HG03064 (cell line): ENCODE results near the gene CYTIP.

Source experiments
- ATAC-seq: cut with Tn5 transposase; IDR thresholded peaks from one replicate; pipeline ENCODE4 v1.9.1; 2021; ENCODE audit warnings: low read depth; ENCODE audit not compliant: unreplicated experiment

The CYTIP gene

DNA sequence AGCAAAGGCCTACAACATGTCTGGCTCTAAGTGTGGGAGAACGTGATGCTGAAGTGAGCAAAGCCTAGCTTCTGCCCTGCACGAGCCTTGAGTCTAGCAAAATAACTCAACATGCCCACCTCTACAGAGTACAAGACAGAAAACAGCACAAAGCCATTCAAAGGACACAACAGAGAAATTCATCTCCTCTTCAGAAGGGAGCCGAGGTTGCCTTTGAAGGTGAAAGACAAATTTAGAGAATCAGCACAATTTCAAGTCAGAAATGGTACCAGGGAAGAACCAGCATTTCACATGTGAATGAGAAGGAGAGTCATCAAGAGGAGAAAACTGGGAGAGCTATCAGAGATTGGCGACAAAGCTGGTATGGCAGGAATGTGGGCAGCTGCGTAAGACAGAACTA is 21.7 kb upstream of the CYTIP start:
- ATAC-seq, result no peak

DNA sequence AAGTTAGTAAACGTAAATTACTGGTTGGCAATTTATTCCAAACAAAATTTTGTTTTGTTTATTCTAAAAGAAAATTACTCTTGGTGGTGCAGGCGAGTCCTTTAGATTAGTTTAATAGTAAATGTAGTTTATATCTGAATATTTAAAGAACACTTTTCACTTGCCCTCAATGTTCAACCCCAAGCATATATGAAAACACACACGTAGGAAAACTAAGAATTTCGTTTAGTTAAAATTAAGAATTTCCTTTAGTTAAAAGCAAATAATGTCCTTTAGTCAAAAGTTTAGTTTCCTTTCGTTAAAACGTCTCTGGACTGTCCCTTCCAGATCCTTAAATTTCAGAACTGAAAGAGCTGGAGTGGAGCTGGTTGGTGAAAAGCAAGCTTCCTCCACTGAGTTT is 19.1 kb upstream of the CYTIP start:
- ATAC-seq, result no peak

- no peak for ATAC-seq
Observed at GRCh38 chr2:157460897-157461296, 17.0 kb upstream of the CYTIP start.

- no peak for ATAC-seq
Observed at GRCh38 chr2:157460384-157460837, 16.5 kb upstream of the CYTIP start.

- no peak for ATAC-seq
Observed at GRCh38 chr2:157459486-157459885, 15.6 kb upstream of the CYTIP start.

DNA sequence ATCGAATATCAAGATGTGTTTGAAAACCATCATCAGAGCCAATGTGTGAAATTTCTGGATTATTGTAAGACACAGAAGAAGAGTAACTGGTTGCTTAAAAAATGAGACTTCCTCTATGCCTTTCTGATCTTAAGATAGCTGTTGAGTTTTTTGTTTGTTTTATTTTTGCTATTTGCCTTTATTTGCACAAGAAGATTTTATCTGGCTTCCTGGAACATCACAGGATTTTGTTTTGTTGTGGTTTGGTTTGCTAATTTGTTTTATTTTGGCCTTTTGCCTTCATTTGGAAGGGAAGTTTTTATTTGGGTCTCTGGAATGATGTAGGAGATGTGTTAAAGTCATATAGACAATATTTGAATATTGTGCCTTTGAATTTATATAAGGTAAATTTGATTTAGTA is 3.9 kb upstream of the CYTIP start:
- no peak for ATAC-seq

- ATAC-seq, result no peak
Observed at GRCh38 chr2:157447031-157447430, 3.1 kb upstream of the CYTIP start.

DNA sequence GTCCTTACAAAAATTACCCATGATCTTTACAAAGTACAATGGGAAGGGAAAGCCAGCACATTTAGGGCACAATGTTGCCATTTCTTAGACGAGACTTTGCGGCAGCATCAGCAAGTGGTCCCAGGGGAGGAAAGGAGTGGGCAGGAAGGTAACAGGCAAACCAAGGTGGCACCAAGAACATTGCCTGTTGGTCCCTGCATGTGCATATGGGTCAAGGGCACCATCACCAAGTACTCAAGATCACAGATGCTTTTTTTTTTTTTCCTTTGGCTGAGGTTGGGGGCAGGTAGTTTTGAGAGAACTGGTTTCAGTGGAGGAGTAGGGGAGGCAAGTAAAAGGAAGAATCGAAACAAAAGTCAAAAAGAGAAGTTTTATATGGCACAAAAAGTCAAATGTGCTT is 752 bp upstream of the CYTIP start:
- ATAC-seq, result peak; percentile 28

- no peak for ATAC-seq
Observed at GRCh38 chr2:157443090-157443489, 799 bp downstream of the CYTIP start.

DNA sequence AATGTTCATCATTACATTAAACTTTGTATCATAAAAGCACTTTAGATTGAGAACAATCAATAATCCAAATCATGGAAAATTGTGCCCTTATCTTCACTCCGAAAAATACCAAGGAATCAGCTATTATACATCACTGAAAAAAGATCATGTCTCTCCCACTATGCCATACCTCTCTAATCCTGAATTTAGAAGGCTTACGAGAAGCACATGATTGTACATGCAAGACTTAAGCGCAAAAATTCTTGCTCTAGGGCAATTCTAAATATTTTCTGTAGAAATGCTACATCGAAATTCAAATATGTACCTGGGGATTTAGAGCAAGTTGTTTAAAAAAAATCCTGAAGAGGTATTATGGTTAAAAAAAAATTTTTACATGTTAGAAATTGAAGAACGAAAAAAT is 1.3 kb downstream of the CYTIP start:
- no peak for ATAC-seq

- ATAC-seq, result no peak
Observed at GRCh38 chr2:157442191-157442590, 1.7 kb downstream of the CYTIP start.

GRCh38 chr2:157441072-157441454 is 2.8 kb downstream of the CYTIP start:
- peak; percentile 41 for ATAC-seq

GRCh38 chr2:157440404-157441071 is 3.4 kb downstream of the CYTIP start:
- ATAC-seq, result no peak

- peak; percentile 31 for ATAC-seq
Observed at GRCh38 chr2:157439824-157440186, 4.1 kb downstream of the CYTIP start.

DNA sequence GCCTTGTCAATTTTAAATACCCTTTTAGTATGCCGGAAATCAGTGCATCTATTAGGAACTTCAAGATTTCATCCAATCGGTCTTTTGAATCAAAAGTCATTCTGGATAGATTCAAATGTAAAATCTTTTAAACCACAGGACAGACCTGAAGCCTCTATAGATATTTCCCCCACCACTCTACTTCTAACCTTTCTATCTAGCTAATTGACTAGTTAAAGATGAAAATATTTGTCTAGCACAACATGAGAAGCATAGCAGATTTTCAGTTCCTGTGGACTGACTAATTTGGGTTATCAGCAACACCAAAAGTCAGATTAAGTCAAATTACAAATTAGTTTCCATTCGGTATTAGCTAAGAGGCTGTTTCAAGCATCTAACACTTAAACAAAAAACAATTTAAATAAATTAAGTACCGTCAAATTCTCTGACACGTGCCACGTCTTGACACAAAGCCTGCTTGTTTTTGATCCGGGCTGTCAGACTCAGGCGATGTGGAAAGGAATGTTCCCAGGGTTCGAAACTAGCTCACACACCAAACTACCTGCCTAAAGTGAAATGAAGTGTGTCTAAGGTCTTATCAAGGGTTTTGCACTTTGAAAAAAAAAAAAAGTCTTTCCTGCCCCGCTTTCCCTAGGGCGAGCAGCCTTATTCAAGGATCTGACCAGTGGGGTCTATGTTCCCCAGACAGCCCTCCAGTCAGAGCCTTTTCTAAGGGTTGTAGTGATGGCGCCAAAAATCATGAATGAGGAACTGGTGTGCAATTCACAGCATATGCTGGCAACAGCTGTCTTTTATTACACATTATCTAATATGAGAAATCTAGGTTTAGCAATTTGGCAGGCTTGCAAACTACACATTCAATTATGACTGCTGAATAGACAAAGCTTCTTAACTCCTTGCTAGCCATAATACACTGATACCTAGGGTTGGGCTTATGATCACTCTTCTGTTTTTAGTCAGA is 4.7 kb downstream of the CYTIP start:
- peak; percentile 17 for ATAC-seq

DNA sequence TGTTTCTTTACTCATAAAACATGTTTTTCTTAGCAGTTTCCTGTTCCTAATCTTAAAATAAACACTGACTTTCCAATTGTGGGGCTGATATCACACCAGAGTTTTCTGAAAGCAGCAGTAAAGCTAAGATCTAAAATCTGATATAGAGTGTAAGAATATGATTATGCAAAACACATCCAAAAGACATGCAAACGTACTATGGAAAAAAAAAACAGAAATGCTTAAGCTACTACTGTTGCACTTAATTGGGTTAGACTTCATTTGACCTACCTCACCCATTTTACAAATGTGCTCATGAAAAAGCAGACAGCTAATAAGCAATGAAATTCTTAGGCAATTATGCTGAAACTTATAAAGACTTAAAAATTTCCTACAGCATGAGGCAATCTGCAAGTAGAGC is 10.5 kb downstream of the CYTIP start:
- ATAC-seq, result no peak

DNA sequence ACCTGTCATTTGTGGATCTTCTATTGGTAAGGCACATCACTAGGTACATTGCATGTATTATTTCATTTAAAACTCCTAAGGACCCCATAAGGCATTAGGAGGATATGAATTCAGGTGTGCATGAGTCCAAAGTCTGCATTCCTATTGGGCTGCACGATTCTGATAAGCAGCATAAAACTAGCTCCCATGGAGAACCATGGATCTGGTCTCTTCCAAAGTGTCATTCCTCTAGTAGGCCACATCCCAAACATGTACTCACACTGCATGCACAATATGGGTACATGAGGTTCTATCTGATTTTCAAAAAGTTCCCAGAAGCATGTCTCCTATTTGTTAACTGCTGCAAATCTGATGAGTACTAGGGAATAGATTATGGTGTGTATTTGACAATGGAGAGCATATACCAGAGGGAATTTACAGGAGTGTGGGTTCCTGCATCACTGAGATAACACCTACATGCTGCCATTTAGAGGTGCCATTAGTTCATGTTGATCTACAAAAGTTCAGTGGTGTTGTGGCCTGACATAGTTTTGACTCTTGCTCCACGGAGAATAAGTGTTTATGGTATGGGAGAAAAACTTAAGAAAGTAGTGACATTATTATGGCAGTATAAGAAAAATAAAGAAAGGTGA is 11.3 kb downstream of the CYTIP start:
- ATAC-seq, result no peak

DNA sequence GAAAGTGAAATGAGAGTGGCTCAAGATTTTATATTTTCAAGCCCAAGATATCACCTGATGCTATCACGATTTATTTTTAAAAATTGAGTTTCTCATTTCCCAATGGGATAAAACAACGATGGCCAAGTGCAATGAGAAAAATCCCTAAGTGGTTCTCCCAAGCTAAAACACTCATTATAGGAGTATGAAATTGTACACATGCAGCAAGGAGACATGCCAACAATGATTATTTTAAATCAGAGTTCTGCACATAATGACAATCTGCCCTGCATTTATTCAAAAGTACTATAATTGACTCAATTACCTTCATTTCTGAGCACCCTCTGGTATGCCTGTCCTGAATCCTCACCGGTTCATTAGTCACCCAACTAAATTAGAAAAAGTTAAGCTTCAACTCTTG is 12.7 kb downstream of the CYTIP start:
- ATAC-seq, result no peak

- no peak for ATAC-seq
Observed at GRCh38 chr2:157428500-157429175, 15.3 kb downstream of the CYTIP start.

DNA sequence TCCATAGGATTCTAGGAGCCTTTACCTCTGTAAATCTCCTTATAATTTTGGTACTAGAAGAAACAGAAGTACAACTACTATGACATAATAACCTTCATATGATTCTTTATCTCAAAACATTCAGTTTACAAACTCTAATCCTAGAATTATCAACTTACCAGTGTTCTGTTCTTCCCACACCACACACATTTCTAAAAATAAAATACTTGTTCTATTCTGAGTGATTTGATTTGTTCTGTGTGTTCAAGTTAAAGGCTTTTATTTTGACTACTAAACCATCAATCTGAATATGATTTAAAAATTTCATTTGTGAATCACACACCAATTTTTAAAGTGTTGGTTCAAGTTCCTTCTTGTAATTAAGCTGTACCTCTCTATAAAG is 16.0 kb downstream of the CYTIP start:
- ATAC-seq, result no peak
